Stimulated activated naive CD8-positive, alpha-beta T cell treated with anti-CD3 and anti-CD28 coated beads, Interleukin-15, Interleukin-2, amounts not matched to agents 100 ng/mL and 50 ng/mL, for 24 hours (primary cell): Measurements from ENCODE around the gene MKI67.

Source experiments
- H3K27ac Mint-ChIP-seq: one replicate; pipeline ENCODE4 v1.8.0; 2021; ENCODE audit warnings: mild to moderate bottlenecking, mixed read lengths
- H3K27me3 Mint-ChIP-seq: one replicate; pipeline ENCODE4 v1.8.0; 2021; ENCODE audit warnings: mixed read lengths
- H3K36me3 Mint-ChIP-seq: one replicate; pipeline ENCODE4 v1.8.0; 2021; ENCODE audit warnings: low read depth, mixed read lengths
- H3K4me1 Mint-ChIP-seq: one replicate; pipeline ENCODE4 v1.8.0; 2021; ENCODE audit warnings: low read depth, mixed read lengths
- H3K4me3 Mint-ChIP-seq: one replicate; pipeline ENCODE4 v1.8.0; 2021; ENCODE audit warnings: mild to moderate bottlenecking, mixed read lengths
- H3K9me3 Mint-ChIP-seq: one replicate; pipeline ENCODE4 v1.8.0; 2021; ENCODE audit warnings: mixed read lengths

MKI67 gene

GRCh38 chr10:128053356-128053755 lies 72.9 kb downstream of the MKI67 start:
- Mint-ChIP-seq H3K27me3 (no peaks in the 10 kb centered on the region), H3K4me1 (peaks cover 47% of the 10 kb centered on the region), H3K36me3 (peaks cover 69% of the 10 kb centered on the region), H3K27ac (no peak overlapping the region), H3K4me3 (no peak overlapping the region), H3K9me3 (no peaks in the 10 kb centered on the region)

GRCh38 chr10:128052696-128053095 lies 73.5 kb downstream of the MKI67 start:
- Mint-ChIP-seq H3K27ac (no peak overlapping the region), H3K9me3 (no peaks in the 10 kb centered on the region), H3K4me1 (peaks cover 46% of the 10 kb centered on the region), H3K4me3 (no peak overlapping the region), H3K36me3 (peaks cover 67% of the 10 kb centered on the region), H3K27me3 (no peaks in the 10 kb centered on the region)

GRCh38 chr10:128051548-128051947 lies 74.7 kb downstream of the MKI67 start:
- no peak overlapping the region for H3K4me3 Mint-ChIP-seq
- H3K9me3 Mint-ChIP-seq, result no peaks in the 10 kb centered on the region
- H3K27me3 Mint-ChIP-seq, result no peaks in the 10 kb centered on the region
- H3K4me1 Mint-ChIP-seq, result peaks cover 49% of the 10 kb centered on the region
- H3K27ac Mint-ChIP-seq, result no peak overlapping the region
- H3K36me3 Mint-ChIP-seq, result peaks cover 62% of the 10 kb centered on the region

- Mint-ChIP-seq H3K36me3 (peaks cover 56% of the 10 kb centered on the region), H3K27me3 (no peaks in the 10 kb centered on the region), H3K4me3 (peak overlapping the region; percentile 45)
Observed at GRCh38 chr10:128050936-128051335, 75.3 kb downstream of the MKI67 start.

GRCh38 chr10:128050121-128050516 lies 76.1 kb downstream of the MKI67 start:
- Mint-ChIP-seq H3K4me3 (peak overlapping the region; percentile 97), H3K27me3 (no peaks in the 10 kb centered on the region), H3K4me1 (peaks cover 58% of the 10 kb centered on the region), H3K27ac (peak overlapping the region; percentile 41), H3K36me3 (peaks cover 49% of the 10 kb centered on the region), H3K9me3 (no peaks in the 10 kb centered on the region)

More at GRCh38 chr10:128050936-128051335, 75.3 kb downstream of the MKI67 start:
- Mint-ChIP-seq H3K27ac (peak overlapping the region; percentile 27), H3K4me1 (peaks cover 55% of the 10 kb centered on the region), H3K9me3 (no peaks in the 10 kb centered on the region)

GRCh38 chr10:128049226-128050120 lies 76.8 kb downstream of the MKI67 start:
- H3K27me3 Mint-ChIP-seq, result no peaks in the 10 kb centered on the region
- no peaks in the 10 kb centered on the region for H3K9me3 Mint-ChIP-seq
- peaks cover 58% of the 10 kb centered on the region for H3K4me1 Mint-ChIP-seq
- H3K4me3 Mint-ChIP-seq, result peak overlapping the region; percentile 97
- peaks cover 43% of the 10 kb centered on the region for H3K36me3 Mint-ChIP-seq
- H3K27ac Mint-ChIP-seq, result no peak overlapping the region

- Mint-ChIP-seq H3K4me1 (peaks cover 58% of the 10 kb centered on the region), H3K27me3 (no peaks in the 10 kb centered on the region), H3K36me3 (peaks cover 40% of the 10 kb centered on the region), H3K27ac (peak overlapping the region; percentile 90), H3K9me3 (no peaks in the 10 kb centered on the region), H3K4me3 (peak overlapping the region; percentile 97)
Observed at GRCh38 chr10:128048819-128049210, 77.4 kb downstream of the MKI67 start.

- Mint-ChIP-seq H3K4me1 (peaks cover 56% of the 10 kb centered on the region), H3K4me3 (peak overlapping the region; percentile 97)
Observed at GRCh38 chr10:128047991-128048818, 78.0 kb downstream of the MKI67 start.

GRCh38 chr10:128047351-128047750 lies 78.9 kb downstream of the MKI67 start:
- H3K4me3 Mint-ChIP-seq, result peak overlapping the region; percentile 97
- H3K27ac Mint-ChIP-seq, result peak overlapping the region; percentile 90
- H3K9me3 Mint-ChIP-seq, result no peaks in the 10 kb centered on the region
- H3K27me3 Mint-ChIP-seq, result no peaks in the 10 kb centered on the region
- H3K36me3 Mint-ChIP-seq, result peaks cover 30% of the 10 kb centered on the region
- H3K4me1 Mint-ChIP-seq, result peaks cover 55% of the 10 kb centered on the region

More at GRCh38 chr10:128047991-128048818, 78.0 kb downstream of the MKI67 start:
- Mint-ChIP-seq H3K9me3 (no peaks in the 10 kb centered on the region), H3K27ac (peak overlapping the region; percentile 90), H3K36me3 (peaks cover 39% of the 10 kb centered on the region), H3K27me3 (no peaks in the 10 kb centered on the region)

- Mint-ChIP-seq H3K4me3 (peak overlapping the region; percentile 97), H3K9me3 (no peaks in the 10 kb centered on the region), H3K27me3 (no peaks in the 10 kb centered on the region), H3K36me3 (peaks cover 26% of the 10 kb centered on the region), H3K4me1 (peaks cover 54% of the 10 kb centered on the region), H3K27ac (peak overlapping the region; percentile 90)
Observed at GRCh38 chr10:128046953-128047290, 79.3 kb downstream of the MKI67 start.
